ENCODE results near the gene ADAMTS12.

The ADAMTS12 gene

GRCh38 chr5:33611877-33612276 is 279.9 kb downstream of the ADAMTS12 start:
- in situ Hi-C loops (cut with MboI; ENCODE audit: low sequenced_read_pairs): no loop called here

- in situ Hi-C loops (cut with MboI; ENCODE audit: low sequenced_read_pairs): no loop called here
Measured at GRCh38 chr5:33608344-33609041, 283.3 kb downstream of the ADAMTS12 start.

GRCh38 chr5:33604503-33604902 is 287.3 kb downstream of the ADAMTS12 start:
- in situ Hi-C loops (cut with MboI; ENCODE audit: low sequenced_read_pairs): no loop called here

DNA sequence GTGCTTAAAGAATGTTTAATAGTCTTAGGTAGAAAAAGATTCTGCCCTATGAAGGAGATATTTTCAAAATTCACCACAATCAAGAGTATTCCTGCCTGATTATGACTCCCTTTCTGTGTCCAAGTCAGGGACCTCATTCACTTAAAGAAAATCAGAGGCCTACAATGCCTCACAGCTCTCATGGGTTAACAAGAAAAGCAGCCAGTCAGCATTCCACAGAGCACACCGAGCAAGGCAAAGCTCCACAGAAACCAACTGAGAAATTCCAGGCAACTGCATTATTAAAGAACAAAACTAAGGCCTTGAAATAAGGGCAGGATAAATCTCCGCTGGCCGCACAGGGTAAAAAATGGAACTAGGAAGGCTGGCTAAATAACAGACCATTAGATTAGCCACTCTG is 289.9 kb downstream of the ADAMTS12 start:
- in situ Hi-C loops (cut with MboI; ENCODE audit: low sequenced_read_pairs): no loop called here

DNA sequence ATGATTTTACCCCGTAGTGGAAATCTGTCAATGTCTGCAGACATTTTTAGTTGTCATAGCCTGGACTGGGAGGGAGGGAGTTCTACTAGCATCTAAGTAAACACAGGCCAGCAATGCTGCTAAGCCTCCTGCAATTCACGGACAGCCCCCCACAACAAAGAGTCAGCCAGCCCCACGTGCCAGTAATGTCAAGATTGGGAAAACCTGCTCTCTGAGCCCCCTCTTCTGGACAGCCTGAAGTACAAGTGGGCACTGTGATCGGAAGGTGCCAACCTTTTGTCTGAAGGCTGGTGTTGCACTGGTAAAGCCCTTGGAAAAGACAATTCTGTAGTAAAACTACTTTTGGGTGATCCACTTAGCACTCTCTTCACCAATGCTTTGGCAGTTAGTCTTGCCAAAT is 296.5 kb downstream of the ADAMTS12 start:
- in situ Hi-C loops (cut with MboI; ENCODE audit: low sequenced_read_pairs): no loop called here

DNA sequence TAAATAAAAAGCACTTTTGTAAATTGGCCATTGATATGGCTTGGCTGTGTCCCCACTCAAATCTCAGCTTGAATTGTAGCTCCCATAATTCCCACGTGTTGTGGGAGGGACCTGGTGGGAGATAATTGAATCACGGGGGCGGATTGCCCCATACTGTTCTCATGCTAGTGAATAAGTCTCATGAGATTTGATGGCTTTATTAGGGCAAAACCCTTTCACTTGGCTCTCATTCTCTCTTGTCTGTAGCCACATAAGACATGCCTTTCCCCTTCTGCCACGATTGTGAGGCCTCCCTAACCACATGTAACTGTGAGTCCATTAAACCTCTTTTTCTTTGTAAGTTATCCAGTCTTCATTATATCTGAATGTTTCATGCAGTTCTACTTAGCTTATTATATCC is 297.8 kb downstream of the ADAMTS12 start:
- in situ Hi-C loops (cut with MboI; ENCODE audit: low sequenced_read_pairs): no loop called here

- in situ Hi-C loops (cut with MboI; ENCODE audit: low sequenced_read_pairs): no loop called here
Measured at GRCh38 chr5:33592245-33592644, 299.5 kb downstream of the ADAMTS12 start.

DNA sequence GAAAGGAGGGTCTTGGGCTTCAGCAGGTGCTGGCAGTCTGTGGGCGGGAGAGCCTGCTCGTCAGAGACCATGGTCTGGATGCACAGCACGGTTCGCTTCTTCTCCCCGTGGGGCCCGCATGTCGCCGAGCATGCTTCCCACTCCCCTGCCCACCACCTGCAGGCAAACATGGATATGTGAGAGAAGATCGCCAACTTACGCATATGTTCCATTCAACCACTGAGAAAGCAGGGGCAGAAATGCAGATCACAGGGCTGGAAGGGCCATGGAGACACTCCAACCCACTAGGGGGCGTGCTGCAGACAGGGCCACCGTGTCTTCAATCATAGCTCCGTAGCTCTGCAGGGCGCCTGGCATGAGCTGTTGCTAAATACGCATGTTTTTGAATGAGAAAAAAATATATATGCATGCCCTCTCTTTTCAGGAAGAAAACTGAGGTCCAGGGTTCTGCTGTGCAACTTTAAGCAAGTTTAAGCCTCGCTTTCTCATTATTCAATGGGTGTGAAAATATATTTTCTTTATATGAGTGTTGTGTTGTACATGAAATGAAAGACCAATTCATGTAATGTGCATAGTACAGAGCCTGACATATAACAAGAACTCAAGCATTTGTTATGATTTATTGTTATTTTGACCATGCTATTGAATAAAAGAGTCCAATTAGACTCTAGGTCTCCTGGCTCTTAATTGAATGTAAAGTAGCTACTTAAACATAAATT is 303.0 kb downstream of the ADAMTS12 start:
- in situ Hi-C loops (cut with MboI; ENCODE audit: low sequenced_read_pairs): no loop called here

- in situ Hi-C loops (cut with MboI; ENCODE audit: low sequenced_read_pairs): no loop called here
Measured at GRCh38 chr5:33583332-33583731, 308.5 kb downstream of the ADAMTS12 start.

DNA sequence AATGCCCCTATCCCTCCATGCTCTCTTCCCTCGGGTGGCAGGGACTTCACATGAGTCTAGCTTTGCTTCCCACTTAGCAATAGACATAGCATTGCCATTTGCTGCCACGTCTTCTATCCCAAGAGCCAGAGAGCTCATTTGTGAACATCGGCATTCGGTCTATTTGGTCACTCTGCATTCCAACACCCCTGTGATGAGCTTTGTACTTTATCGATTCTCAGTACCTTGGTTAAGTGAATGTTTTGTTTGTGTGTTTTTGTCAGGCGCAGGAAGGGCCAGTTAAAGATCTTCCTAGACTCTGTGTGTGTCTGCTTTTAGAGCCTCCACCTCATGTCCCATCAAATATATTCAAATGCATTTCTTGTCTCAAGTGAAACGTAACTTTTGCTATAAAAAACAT is 309.4 kb downstream of the ADAMTS12 start:
- in situ Hi-C loops (cut with MboI; ENCODE audit: low sequenced_read_pairs): no loop called here

GRCh38 chr5:33579789-33580188 is 312.0 kb downstream of the ADAMTS12 start:
- in situ Hi-C loops (cut with MboI; ENCODE audit: low sequenced_read_pairs): no loop called here

- in situ Hi-C loops (cut with MboI; ENCODE audit: low sequenced_read_pairs): no loop called here
Measured at GRCh38 chr5:33579152-33579551, 312.6 kb downstream of the ADAMTS12 start.

DNA sequence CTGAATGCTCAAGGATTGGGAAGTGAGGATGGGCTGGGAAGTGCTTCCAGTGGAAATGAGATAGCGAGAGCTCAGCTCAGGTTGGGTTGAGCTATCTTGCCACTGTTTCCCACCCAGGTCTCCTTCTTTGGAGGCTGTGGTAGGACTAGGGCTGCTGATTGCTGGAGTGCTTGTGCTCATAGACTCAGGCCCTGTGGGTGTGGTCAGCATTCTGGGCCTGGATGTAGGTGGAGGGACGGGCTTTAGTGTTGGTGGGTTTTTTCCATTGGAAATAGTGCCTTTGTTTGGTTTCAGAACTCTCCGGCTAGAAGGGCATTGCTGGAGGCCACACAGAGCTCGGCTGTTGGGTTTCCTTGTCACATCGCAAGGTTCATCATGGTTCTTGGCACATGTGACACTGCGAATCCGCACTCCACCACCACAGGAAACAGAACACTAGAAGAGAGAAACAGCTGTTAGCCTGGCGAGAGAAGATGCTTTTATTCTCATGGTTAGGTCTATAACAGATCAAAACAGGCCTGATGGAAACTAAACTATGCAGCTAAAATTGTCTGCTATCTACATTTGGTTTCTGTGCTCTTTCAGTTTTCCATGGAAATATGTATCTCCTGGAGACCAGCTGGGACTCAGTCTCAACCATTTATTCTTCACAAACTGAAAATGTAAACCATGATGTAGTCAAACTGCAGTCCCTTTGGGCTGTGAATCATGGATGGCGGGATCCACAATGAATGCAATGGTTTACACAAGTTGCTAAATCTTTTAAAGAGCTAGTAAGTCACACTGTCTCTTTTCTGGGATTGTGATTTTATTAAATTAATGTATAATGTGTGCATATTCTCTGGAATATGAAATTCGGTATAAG is 314.8 kb downstream of the ADAMTS12 start:
- in situ Hi-C loops (cut with MboI; ENCODE audit: low sequenced_read_pairs): no loop called here

DNA sequence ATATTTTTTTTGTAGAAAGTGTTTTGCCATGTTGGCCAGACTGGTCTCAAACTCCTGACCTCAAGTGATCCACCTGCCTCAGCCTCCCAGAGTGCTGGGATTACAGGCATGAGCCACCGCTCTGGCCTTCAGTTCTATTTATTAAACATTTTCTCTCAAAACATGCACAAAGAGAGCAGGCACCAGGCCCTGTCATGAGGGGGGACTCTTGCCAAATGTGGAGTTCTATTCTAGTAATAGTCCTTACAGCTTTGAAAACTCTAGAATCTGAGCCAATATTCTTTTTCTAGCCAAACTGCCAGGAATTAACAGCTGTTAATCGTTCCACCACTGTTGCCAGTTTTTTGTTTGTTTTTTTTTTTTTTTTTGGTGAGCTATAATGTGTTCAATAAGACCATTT is 326.5 kb downstream of the ADAMTS12 start:
- in situ Hi-C loops (cut with MboI; ENCODE audit: low sequenced_read_pairs): no loop called here

GRCh38 chr5:33563983-33564908 is 327.5 kb downstream of the ADAMTS12 start:
- in situ Hi-C loops (cut with MboI; ENCODE audit: low sequenced_read_pairs): no loop called here

GRCh38 chr5:33563530-33563929 is 328.3 kb downstream of the ADAMTS12 start:
- in situ Hi-C loops (cut with MboI; ENCODE audit: low sequenced_read_pairs): no loop called here

- in situ Hi-C loops (cut with MboI; ENCODE audit: low sequenced_read_pairs): no loop called here
Measured at GRCh38 chr5:33558489-33558888, 333.3 kb downstream of the ADAMTS12 start.

GRCh38 chr5:33557605-33558004 is 334.2 kb downstream of the ADAMTS12 start:
- in situ Hi-C loops (cut with MboI; ENCODE audit: low sequenced_read_pairs): no loop called here

GRCh38 chr5:33556330-33557328 is 335.2 kb downstream of the ADAMTS12 start:
- in situ Hi-C loops (cut with MboI; ENCODE audit: low sequenced_read_pairs): no loop called here

All from HL-60/S4 treated with retinoic acid at 250 ng/mL for 4 days and 3 days (cell line).